C1 segment of cervical spinal cord (tissue), 14 donors: ENCODE results near the gene BMPER.
A peak's percentile ranks its signal among the peaks of the same experiment; 100 is the strongest.

Experiments
- DNase-seq, 14 donors: peaks; one replicate each; lab custom pipeline; 2025; lab: John Stamatoyannopoulos, UW

Gene BMPER

DNA sequence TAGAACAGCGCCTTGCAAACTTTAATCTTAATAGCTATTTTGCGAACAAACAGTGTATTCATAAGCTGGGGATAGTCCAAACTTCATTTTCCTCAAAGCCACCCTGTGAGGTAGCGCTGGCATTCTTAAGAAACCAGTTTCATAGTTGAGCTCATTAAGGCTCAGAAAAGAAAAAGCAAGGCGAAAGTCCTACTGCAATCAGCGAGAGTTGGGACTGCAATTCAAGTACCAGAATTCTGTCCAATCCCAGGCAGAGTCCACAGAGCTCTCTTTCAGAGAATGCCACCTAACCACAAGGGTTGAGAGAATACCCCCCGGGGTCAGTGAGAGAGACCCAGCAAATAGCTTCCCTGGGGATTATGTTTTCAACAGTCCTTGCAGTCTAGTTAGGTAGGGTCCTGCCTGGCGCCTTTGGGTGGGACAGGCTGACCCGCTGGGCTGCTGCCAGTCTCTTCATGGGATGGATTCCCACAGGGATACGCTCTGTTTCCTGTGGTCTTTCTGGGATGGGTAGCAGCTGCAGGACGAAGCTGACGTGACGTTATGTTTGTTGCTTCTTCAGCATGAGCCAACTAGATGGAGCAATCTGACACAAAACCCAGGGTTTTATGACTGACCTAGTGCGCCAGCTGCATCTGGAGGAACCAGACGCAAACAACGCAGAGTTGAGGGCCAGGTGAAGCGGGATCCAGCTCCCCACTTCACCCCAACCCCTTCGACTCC is 16.0 kb downstream of the BMPER start:
- no peak for DNase-seq

DNA sequence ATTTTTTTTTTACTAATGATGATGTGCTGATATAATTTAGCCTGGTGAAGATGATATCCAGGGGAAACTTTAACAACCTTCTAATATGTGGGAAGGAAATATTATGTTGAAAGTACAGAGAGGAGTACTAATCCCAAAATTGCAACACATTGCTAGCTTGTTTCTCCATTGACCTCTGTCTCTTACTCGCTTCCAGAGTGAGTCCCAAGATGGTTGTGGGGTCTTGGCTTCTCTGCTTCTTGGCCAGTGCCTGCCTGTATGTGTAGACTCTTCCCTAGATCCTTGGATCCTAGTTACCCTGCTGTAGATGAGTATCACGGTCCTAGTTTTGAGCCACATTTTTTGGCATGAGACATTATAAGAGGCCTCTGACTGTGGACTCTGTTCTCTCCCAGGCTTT is 17.5 kb downstream of the BMPER start:
- no peak for DNase-seq

DNA sequence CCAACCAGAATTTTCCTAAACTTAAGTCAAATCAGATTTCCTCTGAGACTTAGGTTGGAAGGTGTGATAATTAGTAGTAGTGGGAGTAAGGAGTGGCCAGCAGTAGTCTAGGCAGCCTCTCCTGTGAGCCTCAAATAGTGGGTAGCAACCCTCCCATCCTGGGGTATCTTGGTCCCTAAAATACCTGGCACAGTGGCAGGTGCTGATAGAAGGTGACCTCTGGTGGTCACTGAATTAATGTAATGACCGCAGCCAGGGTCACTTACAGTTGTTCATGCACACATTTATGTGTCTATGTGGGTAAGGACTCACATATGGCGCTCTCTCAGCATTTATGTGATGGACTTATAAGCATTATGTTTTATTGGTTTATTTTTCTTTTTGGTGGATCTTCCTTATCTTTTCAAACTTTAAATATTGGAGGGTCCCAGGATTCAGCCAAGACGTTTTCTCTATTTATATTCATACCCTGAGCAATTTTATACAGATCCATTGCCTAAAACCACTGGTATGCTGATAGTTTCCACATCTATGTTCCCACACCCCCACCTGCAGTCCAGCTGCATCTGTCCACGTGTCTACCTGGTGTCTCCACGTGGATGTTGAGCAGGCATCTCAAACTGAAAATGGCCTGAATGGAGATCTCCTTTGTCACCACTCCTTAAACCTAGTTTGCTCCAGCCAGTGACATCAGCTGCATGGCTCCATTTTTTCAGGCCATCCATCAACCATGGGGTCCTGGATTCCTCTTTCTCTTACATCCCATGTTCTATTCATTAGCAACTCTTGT is 18.3 kb downstream of the BMPER start:
- DNase-seq, result no peak

DNA sequence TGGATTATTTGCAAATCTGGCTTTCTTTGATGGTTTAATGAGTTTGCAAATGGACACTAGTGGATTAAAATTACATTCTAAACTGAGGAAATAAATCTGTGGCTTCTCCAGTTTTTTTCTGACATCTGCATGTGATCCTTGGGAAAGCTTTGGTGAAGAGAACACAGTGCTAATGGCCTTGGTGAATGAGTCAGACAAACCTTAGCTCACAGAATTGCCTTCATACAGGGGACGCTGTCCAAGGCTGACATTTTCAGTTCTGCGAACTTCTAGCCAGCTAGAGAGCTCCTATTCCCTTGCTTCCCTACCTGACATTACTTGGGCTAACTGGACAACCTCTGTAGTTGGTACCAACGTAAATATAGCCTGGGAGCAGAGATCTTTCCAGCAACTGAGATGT is 21.2 kb downstream of the BMPER start:
- no peak for DNase-seq

DNA sequence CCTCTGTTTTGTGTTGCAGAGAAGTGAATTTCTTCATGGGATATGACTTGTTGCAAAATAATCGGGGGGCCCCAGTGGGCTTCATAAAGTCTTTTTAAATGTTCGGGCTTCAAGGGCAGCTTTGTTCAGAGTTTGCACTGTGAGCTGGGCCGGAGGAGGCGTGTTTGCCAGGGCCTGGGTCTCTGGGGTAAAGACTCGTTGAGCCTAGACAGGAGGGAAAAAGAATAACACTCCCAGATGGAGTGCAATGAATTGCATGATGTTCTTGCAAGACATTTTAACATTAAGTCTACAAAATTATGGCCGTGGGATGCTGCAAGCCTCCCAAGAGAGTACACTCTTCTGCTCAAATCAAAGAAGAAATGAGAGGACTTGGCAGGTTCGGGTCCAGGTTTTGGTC is 23.6 kb downstream of the BMPER start:
- DNase-seq, result no peak

DNA sequence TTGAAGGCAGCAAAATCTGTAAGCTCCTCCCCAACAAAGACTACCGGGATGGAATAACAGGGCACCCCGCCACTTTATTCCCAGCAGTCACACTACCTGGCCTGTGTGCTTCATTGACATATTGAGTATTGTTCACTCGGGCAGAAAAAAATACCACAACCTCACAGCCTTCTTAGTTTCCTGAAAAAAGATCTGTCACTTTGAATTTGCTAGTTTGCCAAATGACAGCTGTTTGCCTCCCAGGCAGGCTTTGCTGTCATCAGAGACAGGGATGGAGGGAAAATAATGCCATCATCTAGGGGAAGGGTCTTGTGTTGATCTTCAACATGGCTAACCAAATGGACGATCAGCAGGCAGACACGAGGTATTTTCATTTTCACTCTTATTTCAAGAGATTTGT is 26.9 kb downstream of the BMPER start:
- DNase-seq, result peak in 2 of 14 donors; percentile 26 to 75

DNA sequence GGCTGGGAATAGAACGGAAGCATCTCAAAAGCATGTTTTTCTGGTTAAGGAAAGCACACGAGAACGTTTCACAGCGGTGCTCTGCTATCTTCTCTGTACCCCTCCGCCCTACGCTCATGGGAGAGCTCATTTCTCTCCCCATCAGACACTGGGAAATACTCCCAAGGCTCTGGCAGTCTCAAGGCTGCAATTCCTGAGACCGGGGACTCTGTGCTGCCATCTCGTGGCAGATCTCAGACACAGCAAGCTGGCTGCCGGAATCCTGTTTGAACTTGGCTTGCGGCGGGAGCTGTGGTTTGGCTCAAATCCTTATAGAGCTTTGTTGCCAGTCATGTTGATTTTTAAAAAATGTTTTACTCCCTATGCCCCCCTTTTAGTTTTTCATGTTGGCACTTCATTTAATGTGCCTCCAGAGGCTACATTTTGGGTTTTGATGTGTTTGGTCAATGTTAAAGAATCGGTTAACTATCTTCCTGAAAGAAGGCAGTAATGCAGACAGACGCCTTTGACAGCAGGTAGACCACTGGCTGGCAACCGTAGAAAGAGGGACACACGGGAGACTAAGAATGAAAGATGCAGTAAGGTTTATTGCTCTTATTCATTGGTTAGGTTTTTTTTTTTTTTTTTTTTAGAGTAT is 27.6 kb downstream of the BMPER start:
- DNase-seq, result peak; percentile 8 to 89 (median 60)

DNA sequence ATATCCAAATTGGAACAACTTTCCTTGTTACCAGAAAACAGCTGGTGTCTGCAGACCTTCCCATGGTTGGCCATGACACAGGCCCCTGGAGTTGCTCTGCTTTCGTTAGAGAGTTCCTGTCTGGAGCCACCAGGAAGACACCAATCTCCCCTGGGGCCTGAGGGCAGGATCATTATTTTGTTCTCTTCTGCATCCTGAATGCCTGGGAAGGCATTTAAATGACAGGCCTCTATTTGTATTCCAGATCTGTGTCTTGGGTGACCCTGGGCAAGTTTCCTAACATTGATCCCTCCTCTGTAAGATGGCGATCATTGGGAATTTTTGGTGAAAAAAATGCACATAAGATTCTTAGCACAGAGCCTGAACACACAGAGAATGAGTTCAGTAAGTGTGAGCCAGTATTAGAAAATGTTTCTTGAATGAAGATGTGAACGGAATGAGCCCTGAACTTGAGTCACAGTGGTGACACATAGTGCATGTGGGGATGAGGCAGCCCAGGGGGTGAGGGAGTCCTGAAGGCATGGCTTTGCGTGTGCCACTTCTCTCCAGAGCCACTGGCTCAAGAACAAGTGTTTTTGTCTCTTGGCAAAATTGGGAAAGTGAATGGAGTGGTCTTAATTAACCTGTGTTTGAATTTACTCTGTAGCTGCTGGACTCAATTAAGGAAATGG is 28.4 kb downstream of the BMPER start:
- peak in 1 of 14 donors; percentile 24 for DNase-seq

DNA sequence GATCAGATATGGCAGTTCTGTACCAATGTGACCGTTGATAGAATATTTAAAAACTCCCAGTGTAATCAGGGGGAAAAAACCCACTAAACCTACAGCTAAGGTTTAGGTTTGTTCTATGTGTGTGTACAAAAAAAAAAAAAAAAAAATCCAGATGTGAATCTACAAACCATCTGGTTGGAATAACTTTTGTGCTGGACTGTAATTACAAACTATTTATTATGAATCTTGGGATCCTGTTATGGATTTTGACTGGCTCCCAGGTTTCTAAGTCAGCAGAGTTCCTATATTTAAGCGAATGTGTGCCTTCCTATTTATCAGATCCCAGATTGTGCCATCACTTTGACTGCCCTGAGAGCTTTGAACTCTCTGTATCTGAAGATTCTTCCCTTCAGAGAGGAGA is 29.1 kb downstream of the BMPER start:
- no peak for DNase-seq

DNA sequence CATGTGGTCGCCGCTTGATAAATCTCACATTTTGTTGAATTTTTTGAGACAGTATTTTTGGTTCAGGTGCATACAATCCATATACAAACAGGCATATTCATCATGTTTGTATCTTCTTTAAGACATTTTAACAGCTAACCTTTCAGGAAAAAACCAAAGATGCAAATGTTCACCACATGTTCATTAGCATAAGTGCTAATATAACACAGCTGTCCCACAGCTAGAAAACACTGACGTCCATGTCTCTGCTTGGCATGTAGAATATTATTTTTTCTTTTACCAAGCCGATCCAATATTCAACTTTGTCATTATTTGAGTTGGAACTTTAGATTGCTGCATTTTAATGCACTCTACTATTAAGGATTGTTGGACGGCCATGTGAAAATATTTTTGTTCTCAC is 31.2 kb downstream of the BMPER start:
- DNase-seq, result no peak

DNA sequence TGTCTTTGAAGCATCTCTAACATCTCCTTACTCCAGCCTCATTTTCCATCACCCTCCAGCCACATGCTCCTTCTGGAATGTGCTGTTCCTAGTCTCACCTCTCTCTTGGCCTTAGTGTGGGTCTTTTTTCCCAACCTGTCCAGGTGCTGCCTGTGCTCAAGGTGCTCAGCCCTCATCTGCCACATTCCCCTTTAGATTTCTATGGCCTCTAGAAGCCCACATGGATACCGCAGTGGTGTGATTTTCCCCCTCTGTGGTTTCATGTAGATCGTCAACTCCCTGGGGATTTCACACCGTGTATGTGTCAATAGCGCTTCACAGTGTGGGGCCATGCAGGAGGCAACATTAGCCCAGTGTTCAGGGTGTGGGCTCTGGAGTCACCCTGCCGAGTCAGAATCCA is 32.5 kb downstream of the BMPER start:
- DNase-seq, result no peak

DNA sequence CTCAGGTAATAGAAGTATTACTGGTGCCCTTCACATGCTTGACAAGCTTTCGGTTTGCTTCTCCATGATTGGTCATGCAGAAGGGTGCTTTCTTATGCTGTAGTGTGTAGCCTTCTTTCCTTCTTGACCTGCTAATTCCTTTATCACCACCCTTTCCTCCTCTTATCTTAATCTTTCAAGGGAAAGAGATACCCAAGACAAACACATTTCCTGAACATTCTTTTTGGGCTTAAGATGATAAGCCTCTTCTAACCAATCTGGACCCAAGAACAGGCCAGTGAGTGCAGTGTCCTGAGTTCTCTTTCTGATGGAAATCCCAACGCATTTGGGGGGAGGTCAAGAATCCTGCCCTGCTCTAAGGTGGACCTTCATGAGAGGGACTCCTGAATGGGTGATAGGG is 33.8 kb downstream of the BMPER start:
- DNase-seq, result no peak

DNA sequence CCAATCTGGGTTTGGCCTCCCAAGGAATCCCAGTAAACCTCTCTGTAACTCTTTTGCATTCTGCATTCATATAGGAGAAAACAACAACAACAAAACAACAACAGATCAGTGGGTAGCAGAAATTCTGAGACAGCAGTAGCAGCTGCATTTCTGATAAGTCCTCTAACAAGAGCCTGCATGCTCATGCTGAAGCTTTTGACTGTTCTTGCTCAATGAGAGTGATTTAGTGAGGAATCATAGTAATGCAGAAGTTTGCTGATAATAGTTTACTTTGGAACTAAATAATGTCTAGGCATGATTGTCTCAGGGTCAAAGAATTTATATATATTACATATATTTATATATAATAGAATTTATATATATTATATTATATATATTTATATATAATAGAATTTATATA is 35.2 kb downstream of the BMPER start:
- no peak for DNase-seq

DNA sequence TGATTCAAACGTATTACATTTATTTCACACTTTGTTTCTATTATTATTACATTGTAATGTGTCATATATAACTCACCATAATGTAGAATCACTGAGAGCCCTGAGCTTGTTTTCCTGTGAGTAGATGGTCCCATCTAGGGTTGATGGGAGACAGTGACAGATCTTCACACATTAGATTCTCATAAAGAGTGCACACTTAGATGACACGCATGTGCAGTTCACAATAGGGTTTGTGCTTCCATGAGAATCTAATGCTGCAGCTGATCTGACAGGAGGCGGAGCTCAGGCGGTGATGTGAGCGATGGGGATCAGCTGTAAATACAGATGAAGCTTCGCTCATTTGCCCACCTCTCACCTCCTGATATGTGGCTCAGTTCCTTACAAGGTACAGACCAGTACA is 36.1 kb downstream of the BMPER start:
- no peak for DNase-seq

DNA sequence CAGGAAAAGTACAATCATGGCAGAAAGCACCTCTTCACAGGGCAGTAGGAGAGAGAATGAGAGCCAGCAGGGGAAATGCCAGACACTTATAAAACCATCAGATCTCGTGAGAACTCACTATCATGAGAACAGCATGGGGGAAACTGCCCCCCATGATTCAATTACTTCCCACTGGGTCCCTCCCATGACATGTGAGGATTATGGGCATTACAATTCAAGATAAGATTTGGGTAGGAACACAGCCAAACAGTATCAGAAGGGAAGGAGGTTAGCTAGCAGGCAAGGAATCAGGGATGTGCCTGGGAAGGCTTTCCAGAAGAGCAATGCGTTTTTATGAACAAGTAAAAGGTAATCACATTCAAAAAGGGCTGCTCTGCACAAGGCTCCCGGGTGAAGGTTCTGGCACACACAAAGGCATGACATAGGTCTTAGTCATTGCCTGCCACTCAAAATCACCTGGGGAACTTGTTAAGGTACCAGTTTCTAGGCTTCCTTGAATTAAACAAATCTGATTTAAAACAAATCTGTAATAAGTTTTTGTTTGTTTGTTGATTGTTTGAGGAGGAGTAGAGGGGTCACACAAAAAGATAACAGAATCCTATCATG is 40.9 kb downstream of the BMPER start:
- DNase-seq, result peak in 1 of 14 donors; percentile 18

DNA sequence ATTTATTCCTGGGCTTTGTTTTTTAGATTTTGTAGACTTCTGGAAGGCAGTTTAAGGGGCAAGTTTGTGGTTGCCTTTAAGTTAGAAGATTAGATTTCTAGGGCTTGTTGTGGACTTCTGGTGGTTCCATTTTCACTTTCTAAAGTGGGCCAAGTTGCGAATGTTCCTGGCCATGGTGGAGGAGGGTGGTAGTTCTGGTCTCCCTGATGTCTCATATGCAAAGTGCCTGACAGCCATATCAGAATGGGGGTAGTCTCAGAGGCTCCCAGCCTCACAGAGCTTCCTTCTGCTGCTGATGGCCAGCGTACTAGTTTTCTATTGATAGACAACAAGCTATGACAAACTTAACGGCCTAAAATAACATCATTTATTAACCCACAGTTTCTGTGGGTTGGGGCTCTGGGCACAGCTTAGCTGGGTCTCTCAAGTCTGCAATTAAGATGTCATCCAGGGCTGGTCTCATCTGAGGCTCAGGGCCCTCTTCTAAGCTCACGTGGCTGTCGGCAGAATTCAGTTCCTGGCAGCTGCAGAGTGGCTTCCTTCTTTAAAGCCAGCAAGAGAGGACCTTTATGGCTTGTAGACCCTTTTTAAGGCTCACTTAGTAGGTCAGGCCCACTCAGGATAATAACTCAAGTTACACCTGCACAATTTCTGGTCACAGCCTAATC is 44.8 kb downstream of the BMPER start:
- no peak for DNase-seq

DNA sequence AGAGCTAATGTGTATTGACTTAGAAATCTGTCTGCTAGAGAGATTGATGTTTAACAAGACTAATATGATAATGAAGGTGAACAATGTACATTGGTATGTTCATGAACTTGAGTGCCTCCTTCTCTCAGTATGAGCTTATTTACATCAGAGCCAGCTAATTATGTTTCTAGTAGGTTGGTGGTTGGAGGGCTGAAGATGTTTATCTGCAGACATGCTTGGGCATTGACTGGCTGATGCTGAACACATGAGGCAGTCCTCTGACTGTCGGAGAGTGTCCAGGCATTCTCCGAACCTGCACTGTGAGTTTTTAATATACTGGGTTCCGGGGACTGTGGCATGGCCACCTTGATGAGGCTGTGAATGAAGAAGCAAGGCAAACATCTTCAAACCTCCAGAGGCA is 47.5 kb downstream of the BMPER start:
- no peak for DNase-seq

DNA sequence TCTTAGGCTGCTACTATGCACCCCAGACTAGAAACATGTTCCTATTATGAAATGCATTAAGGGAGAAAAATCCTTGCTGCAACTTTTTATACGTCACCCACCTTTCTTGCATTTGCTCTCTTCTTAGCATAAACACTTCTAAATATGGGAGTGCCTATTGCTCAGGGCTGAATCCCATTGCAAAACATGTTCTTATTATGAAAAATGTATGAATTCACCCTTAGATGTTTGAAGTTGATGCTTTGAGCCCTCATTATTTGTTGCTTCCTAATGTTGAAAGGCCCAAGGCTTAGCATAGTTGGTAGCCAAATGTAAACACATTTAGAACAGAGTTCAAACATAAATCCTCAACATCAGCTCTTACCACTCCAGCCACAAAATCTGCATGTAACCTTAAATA is 52.8 kb downstream of the BMPER start:
- DNase-seq, result no peak

DNA sequence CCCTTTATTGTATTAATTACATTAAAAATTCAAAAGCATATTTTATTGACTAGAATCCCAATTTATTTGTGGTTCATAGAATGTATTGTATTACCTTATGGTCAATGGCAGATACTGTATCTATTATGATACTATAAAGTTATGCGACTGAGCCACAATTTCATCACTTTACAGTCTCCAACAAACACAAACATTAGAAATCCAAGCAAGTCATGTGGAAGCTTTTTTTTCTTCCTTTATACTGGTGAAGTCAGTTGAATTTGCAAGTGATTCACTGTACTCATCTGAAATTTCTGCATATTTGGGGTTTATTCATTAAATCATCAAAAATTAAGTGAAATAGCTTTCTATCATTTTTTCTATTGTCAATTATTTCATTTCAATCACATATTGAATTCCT is 54.3 kb downstream of the BMPER start:
- no peak for DNase-seq

DNA sequence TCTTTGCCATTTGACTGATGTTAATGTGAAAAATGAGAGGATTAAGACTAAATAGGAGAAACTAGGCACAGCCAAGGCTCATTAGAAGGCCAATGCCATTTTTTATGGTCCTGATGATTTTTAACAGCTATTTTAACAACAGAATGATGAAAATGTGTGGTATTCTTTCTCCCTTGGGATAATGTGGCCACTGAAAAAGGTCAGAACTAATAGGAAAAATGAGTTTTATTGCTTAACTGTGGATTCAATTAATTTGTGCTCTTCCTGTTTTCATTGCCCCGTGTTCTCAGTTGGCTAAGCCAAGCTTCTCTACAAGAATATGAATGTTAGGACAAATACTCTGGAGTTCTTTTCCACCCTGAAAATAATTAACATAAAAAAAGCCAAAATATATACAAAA is 56.6 kb downstream of the BMPER start:
- DNase-seq, result no peak
